GM23338 (cell line): Measurements from ENCODE around the gene LRMDA. TPM values are rescaled to one million over a fixed set of nuclear protein-coding genes. Genes with fewer than 3 reads are reported as not detected.

Experiments
- ATAC-seq: fragments of 200-7000 bp; cut with Tn5 transposase; 3 replicates; pipeline ENCODE4 v1.9.1; 2020
- DNase-seq: peaks from one replicate; pipeline ENCODE4 v3.0.0-alpha.2; 2015; ENCODE audit warnings: low spot score
- H2AFZ ChIP-seq: fragments of 200-600 bp; sonication (generic); 2 replicates; pipeline ENCODE4 v1.8.0; 2016; ENCODE audit warnings: antibody characterized with exemption, mild to moderate bottlenecking, moderate library complexity
- H3F3A ChIP-seq: fragments of 200-600 bp; sonication (generic); replicated peaks from 2 replicates; pipeline ENCODE4 v1.8.0; 2017; ENCODE audit warnings: antibody characterized with exemption, mixed run types, low read depth
- H3K27ac ChIP-seq: fragments of 200-600 bp; sonication (generic); 2 replicates; pipeline ENCODE4 v1.6.1; 2016; ENCODE audit warnings: low read depth
- H3K27me3 ChIP-seq: fragments of 200-600 bp; sonication (generic); 2 replicates; pipeline ENCODE4 v1.8.0; 2016; ENCODE audit warnings: mild to moderate bottlenecking, mixed run types, moderate library complexity; ENCODE audit not compliant: insufficient read depth
- H3K36me3 ChIP-seq: fragments of 200-600 bp; sonication (generic); 2 replicates; pipeline ENCODE4 v1.8.0; 2016; ENCODE audit warnings: mild to moderate bottlenecking; ENCODE audit not compliant: insufficient read depth
- H3K4me1 ChIP-seq: fragments of 200-600 bp; sonication (generic); 2 replicates; pipeline ENCODE4 v1.8.0; 2016; ENCODE audit warnings: mild to moderate bottlenecking, moderate library complexity; ENCODE audit not compliant: insufficient read depth
- H3K4me2 ChIP-seq: fragments of 200-600 bp; sonication (generic); 2 replicates; pipeline ENCODE4 v1.7.1; 2017; ENCODE audit warnings: mixed run types
- H3K4me3 ChIP-seq: fragments of 200-600 bp; sonication (generic); 2 replicates; pipeline ENCODE4 v1.6.1; 2016; ENCODE audit warnings: mixed run types
- H3K79me2 ChIP-seq: fragments of 200-600 bp; sonication (generic); replicated peaks from 2 replicates; pipeline ENCODE4 v1.8.0; 2017; ENCODE audit warnings: mild to moderate bottlenecking; ENCODE audit not compliant: insufficient read depth
- H3K9me2 ChIP-seq: fragments of 200-600 bp; sonication (generic); 2 replicates; pipeline ENCODE4 v1.8.0; 2017; ENCODE audit not compliant: insufficient read depth
- H4K20me1 ChIP-seq: fragments of 200-600 bp; sonication (generic); replicated peaks from 2 replicates; pipeline ENCODE4 v1.8.0; 2017; ENCODE audit warnings: mild to moderate bottlenecking; ENCODE audit not compliant: insufficient read depth
- H3K27ac Mint-ChIP-seq: 2 replicates; pipeline ENCODE4 v1.8.0; 2020; ENCODE audit warnings: inconsistent platforms, mild to moderate bottlenecking, moderate library complexity, mixed read lengths
- H3K27me3 Mint-ChIP-seq: 3 replicates; pipeline ENCODE4 v1.8.0; 2022; ENCODE audit warnings: low read depth, mild to moderate bottlenecking, moderate library complexity, mixed read lengths, inconsistent platforms; ENCODE audit not compliant: insufficient read depth, poor library complexity
- H3K36me3 Mint-ChIP-seq: 3 replicates; pipeline ENCODE4 v1.8.0; 2021; ENCODE audit warnings: low read depth, mild to moderate bottlenecking, inconsistent platforms, moderate library complexity, mixed read lengths
- H3K4me1 Mint-ChIP-seq: 3 replicates; pipeline ENCODE4 v1.8.0; 2020; ENCODE audit warnings: mild to moderate bottlenecking, inconsistent platforms, mixed read lengths
- H3K4me3 Mint-ChIP-seq: 3 replicates; pipeline ENCODE4 v1.8.0; 2021; ENCODE audit warnings: moderate library complexity, mild to moderate bottlenecking, inconsistent platforms, mixed read lengths
- H3K9me3 Mint-ChIP-seq: 3 replicates; pipeline ENCODE4 v1.8.0; 2020; ENCODE audit warnings: moderate library complexity, mild to moderate bottlenecking, inconsistent platforms, mixed read lengths
- CTCF ChIP-seq, 2 experiments: fragments of 200-600 bp in 1 of 2; sonication (generic) in 1 of 2; conservative IDR thresholded peaks; 2 replicates each; pipeline versions ENCODE4 v1.5.1 to v1.6.1; 2016 to 2017; ENCODE audit warnings: antibody characterized with exemption in 2 of 2, low read depth in 2 of 2, mild to moderate bottlenecking in 2 of 2, moderate library complexity in 1 of 2
- ETS1 ChIP-seq: IDR thresholded peaks from 2 replicates; pipeline ENCODE4 v1.6.1; 2016; ENCODE audit warnings: antibody characterized with exemption
- EZH2 ChIP-seq: fragments of 200-600 bp; sonication (generic); IDR thresholded peaks from one replicate; pipeline ENCODE4 v1.8.0; 2017; ENCODE audit warnings: antibody characterized with exemption, mild to moderate bottlenecking, low read depth; ENCODE audit not compliant: unreplicated experiment
- EZH2phosphoT487 ChIP-seq: fragments of 200-600 bp; sonication (generic); IDR thresholded peaks from one replicate; pipeline ENCODE4 v1.8.1; 2018; ENCODE audit warnings: antibody characterized with exemption; ENCODE audit not compliant: unreplicated experiment
- JUNB ChIP-seq: IDR thresholded peaks from one replicate; pipeline ENCODE4 v1.6.1; 2016; ENCODE audit warnings: antibody characterized with exemption; ENCODE audit not compliant: unreplicated experiment
- POLR2AphosphoS5 ChIP-seq: IDR thresholded peaks from 2 replicates; pipeline ENCODE4 v1.6.1; 2016; ENCODE audit warnings: antibody characterized with exemption, low read depth
- ZNF331 ChIP-seq: fragments of 250-450 bp; sonication (Bioruptor Pico); IDR thresholded peaks from 2 replicates; pipeline ENCODE4 v1.5.0; 2020; ENCODE audit warnings: low read depth, mild to moderate bottlenecking, moderate library complexity
- ZNF462 ChIP-seq: fragments of 250-450 bp; sonication (Bioruptor Pico); IDR thresholded peaks from 2 replicates; pipeline ENCODE4 v1.5.0; 2020; ENCODE audit warnings: mild to moderate bottlenecking, moderate library complexity
- polyA plus RNA-seq: library from polyadenylated mRNA; unstranded; fragments of >200 nt; fragmentation: Nextera tagmentation; extraction: Ambion mirVana; gene quantifications from 2 replicates; pipeline ENCODE4 v1.2.1, GENCODE V29; 2016
- total RNA-seq: library from RNA; depleted of rRNA; stranded (reverse); fragments of >200 nt; shearing (Covaris generic); gene quantifications from 2 replicates; pipeline ENCODE4 v1.2.3, GENCODE V29; 2014

LRMDA gene
- total and polyA plus RNA-seq, 2 experiments from 2014 or later, result 0.90 to 1.8 TPM

- H3K36me3 ChIP-seq, result no peaks in the 10 kb centered on the region
- H3K4me2 ChIP-seq, result no peak overlapping the region
- no peaks in the 10 kb centered on the region for H3K79me2 ChIP-seq
- ATAC-seq (no peak), DNase-seq (no peak)
- H3K27ac Mint-ChIP-seq, result no peak overlapping the region
- peaks cover 3% of the 10 kb centered on the region; the same call in 1 of the 3 replicates for H3K4me1 Mint-ChIP-seq
- TF ChIP-seq ZNF462 (no peak), ETS1 (no peak), EZH2 (no peak), ZNF331 (CRISPR knock-in tag) (no peak), CTCF (conservative IDR thresholded peaks at IDR 0.05; ENCODE audit: low read depth in 2 of 2) (no peak), EZH2phosphoT487 (no peak), POLR2AphosphoS5 (no peak), JUNB (no peak)
- no peak overlapping the region for H2AFZ ChIP-seq
- H3K9me3 Mint-ChIP-seq, result no peaks in the 10 kb centered on the region
- H3K4me1 ChIP-seq, result no peaks in the 10 kb centered on the region
- peaks cover 1% of the 10 kb centered on the region for H3K27me3 Mint-ChIP-seq
- H3K27me3 ChIP-seq, result no peaks in the 10 kb centered on the region
- H3K9me2 ChIP-seq, result peaks cover 26% of the 10 kb centered on the region
- H3F3A ChIP-seq, result no peaks in the 10 kb centered on the region
- no peaks in the 10 kb centered on the region for H3K36me3 Mint-ChIP-seq
- no peak overlapping the region for H3K4me3 Mint-ChIP-seq
- no peaks in the 10 kb centered on the region for H4K20me1 ChIP-seq
- H3K27ac ChIP-seq, result no peak overlapping the region
- no peak overlapping the region for H3K4me3 ChIP-seq
Observed at GRCh38 chr10:76047521-76047920, 616.1 kb downstream of the LRMDA start.
